NCI-H146 treated with DMSO at 0.1 percent for 48 hours (cell line): ENCODE measurements around the gene ZIC3.

Experiments
- DNase-seq: peaks from one replicate; lab custom pipeline; 2025; ENCODE audit not compliant: unreplicated experiment; lab: John Stamatoyannopoulos, UW

The ZIC3 gene

GRCh38 chrX:137573324-137574101 is 7.6 kb downstream of the ZIC3 start:
- DNase-seq: no peak

DNA sequence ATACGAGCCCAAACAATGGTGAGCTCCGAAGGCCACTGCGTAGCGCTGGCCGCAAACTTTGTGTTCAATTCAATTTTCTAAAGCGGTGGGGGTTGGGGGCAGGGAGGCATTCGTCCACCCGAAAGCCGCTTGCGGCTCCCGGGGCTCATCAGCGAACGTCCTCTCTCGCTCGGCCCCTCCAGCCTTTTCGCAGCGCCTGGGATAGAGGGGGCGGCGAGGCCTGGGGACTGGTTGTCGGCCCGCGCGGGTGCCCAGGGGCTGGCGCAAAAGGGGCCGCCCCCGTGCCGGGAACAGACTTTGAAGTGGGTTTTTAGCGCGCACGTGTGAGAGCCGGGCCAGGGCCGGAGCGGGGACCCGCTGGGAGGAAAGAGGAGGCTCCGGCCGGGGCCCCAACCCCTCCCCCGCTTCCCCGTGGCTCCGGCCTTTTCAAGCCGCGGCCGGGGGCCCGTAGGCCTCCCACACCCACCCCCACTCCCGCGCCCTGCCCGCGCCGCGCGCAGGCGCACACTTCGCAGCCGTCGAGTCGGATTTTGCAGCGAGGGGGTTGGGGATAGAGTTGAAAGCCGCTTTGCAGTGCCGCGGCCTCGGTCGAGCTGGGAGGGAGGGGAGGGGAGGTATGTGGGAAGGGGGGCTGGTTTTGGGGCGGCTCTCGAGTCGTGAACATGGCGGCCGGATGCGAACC is 8.3 kb downstream of the ZIC3 start:
- DNase-seq: no peak

DNA sequence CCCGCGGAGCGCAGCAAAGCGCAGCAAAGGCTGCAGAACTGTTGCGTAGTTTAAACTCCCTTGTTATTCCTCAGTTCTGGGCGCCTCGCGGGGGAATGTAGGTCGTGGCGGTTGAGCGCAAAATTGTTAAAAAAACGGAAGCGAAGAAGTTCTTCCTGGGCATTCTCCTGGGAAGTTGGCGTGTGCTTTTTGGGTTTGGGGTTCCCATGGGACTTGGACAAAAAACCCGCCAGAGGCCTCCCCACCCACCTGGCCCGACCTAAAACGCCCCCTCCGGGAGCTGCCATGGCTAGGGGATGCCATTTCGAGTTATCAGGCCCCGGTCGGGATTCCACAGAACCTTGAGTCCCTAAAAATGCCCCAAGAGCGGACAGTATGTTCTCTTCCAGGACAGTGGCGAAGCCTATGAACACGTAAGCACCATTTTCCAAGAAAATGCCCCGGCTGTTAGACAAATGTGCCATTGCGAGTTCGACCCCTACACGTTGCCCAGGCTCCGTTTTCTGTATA is 8.9 kb downstream of the ZIC3 start:
- DNase-seq: no peak

- no peak for DNase-seq
Measured at GRCh38 chrX:137575596-137576255, 9.8 kb downstream of the ZIC3 start.

- DNase-seq: no peak
Measured at GRCh38 chrX:137587151-137587550, 21.2 kb downstream of the ZIC3 start.

- DNase-seq: no peak
Measured at GRCh38 chrX:137600769-137601168, 34.8 kb downstream of the ZIC3 start.
